Measurements from ENCODE around the gene VAC14. TPM values are rescaled to one million over a fixed set of nuclear protein-coding genes. Genes with fewer than 3 reads are reported as not detected.
"Not testable (repeated sequence)": the region's sequence is repeated elsewhere in the genome, so short reads cannot be mapped to it uniquely, and the experiment has no call there.

The VAC14 gene
- total and polyA plus RNA-seq, 9 donors = 19.5 to 28.9 (median 25.2) TPM

- Histone ChIP-seq H3K36me3 (ENCODE audit: control insufficient read depth, insufficient read depth, low read length) (peaks cover 4% of the 10 kb centered on the region), H3K4me1 (ENCODE audit: control insufficient read depth, insufficient read depth, low read length) (peaks cover 16% of the 10 kb centered on the region), H3K27me3 (ENCODE audit: control insufficient read depth, insufficient read depth, low read length) (no peaks in the 10 kb centered on the region), H3K4me3 (ENCODE audit: low read length) (no peak within 1 kb of the TSS), H3K27ac (ENCODE audit: low read length) (peak within 1 kb of the TSS; percentile 7), H3K9me3 (replicated peaks; ENCODE audit: control insufficient read depth, low read depth, low read length) (no peaks in the 10 kb centered on the region)
- DNase-seq = peak; percentile 70
- WGBS (ENCODE audit: insufficient coverage) = 44% methylated on average over 25 of the region's 39 CpGs
Measured at GRCh38 chr16:70646260-70647241, 154.4 kb downstream of the VAC14 start, which contains the start of gene IL34. Gene IL34, plus strand, starts transcription at chr16:70646559. Its CDS starts 389 bp downstream, at chr16:70646948.

- WGBS (ENCODE audit: insufficient coverage) = 62% methylated on average over 8 of the region's 10 CpGs
Measured at GRCh38 chr16:70644763-70645597, 156.0 kb downstream of the VAC14 start.

GRCh38 chr16:70643264-70643663 lies 157.7 kb downstream of the VAC14 start:
- H3K9me3 ChIP-seq (replicated peaks; ENCODE audit: control insufficient read depth, low read depth, low read length); H3K27ac ChIP-seq (ENCODE audit: low read length); DNase-seq; H3K4me3 ChIP-seq (ENCODE audit: low read length); H3K27me3 ChIP-seq (ENCODE audit: control insufficient read depth, insufficient read depth, low read length); H3K36me3 ChIP-seq (ENCODE audit: control insufficient read depth, insufficient read depth, low read length): not testable (repeated sequence)
- H3K4me1 ChIP-seq (ENCODE audit: control insufficient read depth, insufficient read depth, low read length) = peaks cover 16% of the 10 kb centered on the region
- 57% methylated on average over 1 of the region's 7 CpGs for WGBS (ENCODE audit: insufficient coverage)

More at GRCh38 chr16:70644763-70645597, 156.0 kb downstream of the VAC14 start:
- Histone ChIP-seq H3K27ac (ENCODE audit: low read length) (no peak overlapping the region), H3K36me3 (ENCODE audit: control insufficient read depth, insufficient read depth, low read length) (peaks cover 4% of the 10 kb centered on the region), H3K9me3 (replicated peaks; ENCODE audit: control insufficient read depth, low read depth, low read length) (no peaks in the 10 kb centered on the region), H3K4me3 (ENCODE audit: low read length) (no peak overlapping the region), H3K4me1 (ENCODE audit: control insufficient read depth, insufficient read depth, low read length) (peaks cover 16% of the 10 kb centered on the region), H3K27me3 (ENCODE audit: control insufficient read depth, insufficient read depth, low read length) (no peaks in the 10 kb centered on the region)
- no peak for DNase-seq

- H3K9me3 ChIP-seq (replicated peaks; ENCODE audit: control insufficient read depth, low read depth, low read length) = no peaks in the 10 kb centered on the region
Measured at GRCh38 chr16:70642633-70643032, 158.3 kb downstream of the VAC14 start.

GRCh38 chr16:70638814-70639792 lies 161.9 kb downstream of the VAC14 start:
- peak; percentile 18 for DNase-seq
- 62% methylated on average over 15 of the region's 18 CpGs for WGBS (ENCODE audit: insufficient coverage)
- Histone ChIP-seq H3K36me3 (ENCODE audit: control insufficient read depth, insufficient read depth, low read length) (no peaks in the 10 kb centered on the region), H3K4me1 (ENCODE audit: control insufficient read depth, insufficient read depth, low read length) (no peaks in the 10 kb centered on the region), H3K9me3 (replicated peaks; ENCODE audit: control insufficient read depth, low read depth, low read length) (no peaks in the 10 kb centered on the region), H3K27ac (ENCODE audit: low read length) (no peak overlapping the region), H3K4me3 (ENCODE audit: low read length) (no peak overlapping the region), H3K27me3 (ENCODE audit: control insufficient read depth, insufficient read depth, low read length) (no peaks in the 10 kb centered on the region)

More at GRCh38 chr16:70642633-70643032, 158.3 kb downstream of the VAC14 start:
- Histone ChIP-seq H3K27ac (ENCODE audit: low read length) (no peak overlapping the region), H3K4me3 (ENCODE audit: low read length) (no peak overlapping the region), H3K36me3 (ENCODE audit: control insufficient read depth, insufficient read depth, low read length) (peaks cover 4% of the 10 kb centered on the region), H3K27me3 (ENCODE audit: control insufficient read depth, insufficient read depth, low read length) (no peaks in the 10 kb centered on the region), H3K4me1 (ENCODE audit: control insufficient read depth, insufficient read depth, low read length) (peaks cover 16% of the 10 kb centered on the region)
- WGBS (ENCODE audit: insufficient coverage) = no CpG with 5 or more reads among the region's 1 CpG
- no peak for DNase-seq

Other genes with a start within 250 kb of the VAC14 start
- 10.2 TPM for gene IL34, start 154.6 kb downstream of the VAC14 start, total RNA-seq
- gene IL34, start 154.6 kb downstream of the VAC14 start, polyA plus RNA-seq (ENCODE audit: insufficient read depth in 1 of 8, insufficient read length in 8 of 8, low replicate concordance in 1 of 8) = 10 to 100 TPM in 1 of 8 donors, 1 to 10 TPM in 7; 6.2 to 10.9 (median 7.9) TPM
- 28.9 TPM for gene MTSS2, start 115.1 kb downstream of the VAC14 start, total RNA-seq
- 100 to 1,000 TPM in 7 of 8 donors, 10 to 100 TPM in 1; 92.6 to 150 (median 125) TPM for gene MTSS2, start 115.1 kb downstream of the VAC14 start, polyA plus RNA-seq (ENCODE audit: insufficient read depth in 1 of 8, insufficient read length in 8 of 8, low replicate concordance in 1 of 8)

Measured in muscle of leg (tissue), 11 donors.